HUDEP-2 (cell line): Measurements from ENCODE around the gene NKX2-3.
A peak's percentile ranks its signal among the peaks of the same experiment; 100 is the strongest.

Experiments
- DNase-seq, 76 experiments: peaks; one replicate each; lab custom pipeline; 2025; ENCODE audit not compliant: unreplicated experiment in 76 of 76; lab: John Stamatoyannopoulos, UW

NKX2-3 gene

DNA sequence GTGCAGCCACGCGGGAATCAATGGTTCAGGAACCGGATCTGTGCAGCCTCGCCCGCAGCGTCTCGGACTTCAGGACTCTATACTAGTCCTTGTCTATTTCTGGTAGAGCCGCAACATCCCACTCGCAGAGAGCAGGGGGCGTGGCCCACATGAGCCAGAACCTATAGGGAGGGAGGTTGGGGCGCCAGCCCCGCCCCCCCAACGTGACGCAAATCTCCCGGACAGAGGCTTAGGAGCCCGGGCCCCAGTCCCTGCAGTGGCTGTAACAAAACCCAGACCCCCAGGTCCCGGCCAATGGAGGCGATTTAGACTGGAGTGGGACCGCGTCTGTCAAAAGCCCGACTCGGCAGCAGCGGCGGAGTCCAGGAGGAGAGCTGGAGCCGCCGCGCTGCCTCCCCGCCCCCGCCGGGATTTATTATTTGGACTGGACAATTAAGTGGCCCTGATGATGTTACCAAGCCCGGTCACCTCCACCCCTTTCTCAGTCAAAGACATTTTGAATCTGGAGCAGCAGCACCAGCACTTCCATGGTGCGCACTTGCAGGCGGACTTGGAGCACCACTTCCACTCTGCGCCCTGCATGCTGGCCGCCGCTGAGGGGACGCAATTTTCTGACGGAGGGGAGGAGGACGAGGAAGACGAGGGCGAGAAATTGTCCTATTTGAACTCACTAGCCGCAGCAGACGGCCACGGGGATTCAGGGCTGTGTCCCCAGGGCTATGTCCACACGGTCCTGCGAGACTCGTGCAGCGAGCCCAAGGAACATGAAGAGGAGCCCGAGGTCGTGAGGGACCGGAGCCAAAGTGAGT, at the start of gene NKX2-3:
Gene NKX2-3, plus strand, starts transcription at position 256 of the 809 bp plus-strand sequence. Its CDS starts 190 bp downstream, at position 446.
- DNase-seq = peak in 22 of 76 experiments; percentile 5 to 41 (median 22)

DNA sequence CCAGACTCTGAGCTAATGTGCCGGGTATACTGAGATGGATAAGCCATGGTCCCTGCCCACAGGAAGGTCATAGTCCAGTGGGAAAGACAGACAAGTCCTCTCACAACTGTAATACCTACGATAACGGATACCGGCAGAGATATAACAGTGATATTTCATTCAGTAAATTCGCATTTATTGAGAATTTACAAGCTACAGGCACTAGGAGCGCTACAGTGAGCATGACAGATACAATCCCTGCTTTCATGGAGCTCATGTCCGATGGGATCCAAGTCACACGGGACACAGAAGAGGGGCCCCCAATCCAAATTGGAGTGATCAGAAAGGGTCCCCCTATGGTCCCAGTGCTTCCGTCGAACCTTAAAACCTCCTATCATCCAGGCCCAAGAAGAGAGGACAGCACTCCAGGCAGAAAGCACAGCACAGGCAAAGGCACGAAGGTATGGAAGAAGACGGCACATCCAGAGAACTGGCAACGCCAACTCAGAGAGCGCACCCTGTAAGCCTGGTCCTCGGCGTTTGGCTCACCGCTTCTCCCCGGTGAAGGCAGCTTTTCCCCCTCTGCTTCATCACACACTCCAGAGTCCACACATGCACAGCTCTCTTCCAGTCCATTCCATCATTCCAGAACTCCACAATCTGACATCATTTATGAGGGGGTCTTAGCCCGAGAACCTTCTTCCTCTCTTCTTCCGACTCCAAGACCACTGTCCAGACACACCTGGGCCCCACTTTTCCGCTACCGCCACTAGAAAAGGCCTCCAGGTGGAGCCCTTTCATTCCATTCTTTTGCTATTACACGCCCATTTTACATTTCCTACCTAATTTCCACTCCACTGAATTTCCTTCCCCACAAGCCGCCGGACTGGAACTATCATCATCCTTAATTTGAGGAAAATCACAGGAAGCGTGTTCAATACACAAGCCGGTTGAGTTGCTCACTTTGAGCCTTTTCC, 47.8 kb upstream of the NKX2-3 start:
- DNase-seq = no peak

DNA sequence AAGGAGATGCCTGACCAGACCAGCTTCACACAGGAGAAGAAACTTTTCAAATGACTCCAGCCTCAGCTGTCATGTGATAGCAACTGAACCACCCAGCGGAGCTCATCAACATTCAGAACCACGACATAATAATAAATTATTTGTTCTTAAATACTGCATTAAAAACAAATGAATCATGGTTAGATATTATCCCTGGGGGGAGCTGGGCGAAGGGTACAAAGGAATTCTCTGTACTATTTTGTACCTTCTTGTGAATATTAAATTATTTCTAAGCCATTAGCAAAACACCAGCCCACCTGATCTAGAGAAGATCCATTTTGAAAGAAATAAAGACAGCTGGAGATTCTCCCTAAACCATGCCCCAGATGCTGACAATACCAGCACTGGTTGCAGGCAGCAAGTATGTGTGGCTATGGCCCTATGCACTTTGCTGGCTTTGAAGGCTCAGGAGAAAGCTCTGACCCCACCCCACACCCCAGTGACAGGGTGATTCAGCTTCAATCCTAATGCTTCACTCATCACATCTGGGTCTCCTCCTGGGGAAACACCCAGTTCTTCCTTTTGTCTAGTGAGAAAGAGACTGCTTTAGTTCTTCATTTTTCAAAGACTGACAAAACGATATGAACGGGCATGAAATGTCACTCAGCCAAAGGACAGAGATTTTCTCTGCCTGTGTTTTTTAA, 45.5 kb upstream of the NKX2-3 start:
- no peak for DNase-seq

DNA sequence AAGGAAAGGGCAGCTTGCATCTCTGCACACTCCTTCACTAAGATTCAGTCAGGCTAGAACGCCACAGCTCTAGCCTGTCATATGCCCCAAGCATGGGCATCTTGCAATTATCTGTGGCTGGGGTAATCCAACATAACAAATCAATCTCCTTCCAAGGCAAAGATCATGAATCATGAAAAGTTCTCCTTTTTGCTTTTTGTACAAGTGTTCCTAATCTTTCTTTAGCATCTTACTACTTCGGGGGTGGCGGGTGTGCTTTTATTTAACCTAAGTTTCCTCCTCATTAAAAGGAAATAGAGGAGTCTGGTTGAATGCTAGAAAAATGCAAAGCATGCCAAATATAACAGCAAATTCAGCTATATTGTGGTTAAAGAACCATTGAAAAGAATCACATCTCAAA, 43.5 kb upstream of the NKX2-3 start:
- no peak for DNase-seq

DNA sequence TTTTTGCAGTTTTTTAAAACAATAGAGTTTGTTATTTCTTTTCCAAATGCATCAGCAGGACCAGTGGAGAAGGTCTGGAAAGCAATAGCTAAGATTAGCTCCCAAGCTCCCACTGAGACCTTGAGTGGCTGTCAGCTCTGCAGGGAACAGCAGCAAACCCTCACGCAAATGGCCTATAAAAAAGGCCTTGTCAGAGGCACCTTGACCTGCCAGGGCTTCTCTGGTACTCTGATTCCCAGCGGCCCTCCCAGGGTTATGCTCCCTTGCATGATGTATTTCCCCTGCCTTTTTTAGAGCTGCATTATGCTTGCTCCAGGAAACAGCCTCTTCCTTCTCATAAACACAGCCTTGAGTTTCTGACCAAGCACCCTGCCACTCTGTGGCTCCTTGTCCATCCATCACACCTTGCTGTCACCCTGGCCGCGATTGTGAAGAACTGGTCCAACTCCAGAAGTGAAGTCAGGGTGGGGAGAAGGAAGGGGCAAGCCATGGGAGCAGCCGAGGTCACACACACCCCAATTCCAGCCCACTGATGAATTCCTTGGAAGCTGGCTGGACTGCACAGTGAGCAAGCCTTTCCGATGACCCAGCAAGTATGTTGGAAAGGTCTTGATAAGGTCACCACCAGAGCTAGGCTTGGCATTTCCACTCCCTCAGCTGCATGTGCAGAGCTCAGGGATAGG, 35.3 kb upstream of the NKX2-3 start:
- DNase-seq = no peak

DNA sequence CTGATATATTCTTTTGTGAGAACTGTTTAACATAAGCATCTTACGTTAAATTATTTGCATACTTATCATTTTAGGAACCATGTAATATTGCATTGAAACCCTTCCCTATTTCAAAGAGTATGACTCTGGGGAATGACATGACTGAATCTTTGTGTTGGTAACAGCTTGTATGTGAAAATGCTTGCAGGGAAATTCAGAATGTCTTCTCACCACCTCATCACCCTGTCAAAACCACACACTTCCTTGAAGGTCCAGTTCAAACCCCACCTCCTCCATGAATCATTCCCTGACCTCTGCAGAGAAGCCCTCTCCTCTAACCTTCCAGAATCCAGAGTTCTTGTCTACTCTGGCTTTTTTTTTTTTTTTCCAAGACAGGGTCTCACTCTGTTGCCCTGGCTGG, 26.3 kb upstream of the NKX2-3 start:
- DNase-seq = no peak

DNA sequence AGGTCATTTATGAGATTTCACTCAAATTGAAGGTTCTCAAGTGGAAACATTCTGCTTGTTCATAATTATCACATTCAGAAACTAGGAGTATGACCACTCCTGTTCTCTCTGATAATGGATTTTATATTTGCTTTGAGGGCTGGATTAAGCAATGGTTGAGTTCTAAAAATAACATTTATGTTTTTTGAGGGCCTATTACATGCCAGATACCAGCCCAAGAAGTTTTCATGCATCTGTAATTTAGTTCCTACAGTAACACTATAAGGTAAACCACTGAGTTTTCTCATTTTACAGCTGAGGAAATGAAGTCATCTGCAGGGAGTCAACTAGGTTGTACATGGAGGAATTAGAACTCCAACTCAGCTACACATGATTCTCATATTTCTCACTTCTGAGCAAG, 25.5 kb upstream of the NKX2-3 start:
- DNase-seq = no peak

DNA sequence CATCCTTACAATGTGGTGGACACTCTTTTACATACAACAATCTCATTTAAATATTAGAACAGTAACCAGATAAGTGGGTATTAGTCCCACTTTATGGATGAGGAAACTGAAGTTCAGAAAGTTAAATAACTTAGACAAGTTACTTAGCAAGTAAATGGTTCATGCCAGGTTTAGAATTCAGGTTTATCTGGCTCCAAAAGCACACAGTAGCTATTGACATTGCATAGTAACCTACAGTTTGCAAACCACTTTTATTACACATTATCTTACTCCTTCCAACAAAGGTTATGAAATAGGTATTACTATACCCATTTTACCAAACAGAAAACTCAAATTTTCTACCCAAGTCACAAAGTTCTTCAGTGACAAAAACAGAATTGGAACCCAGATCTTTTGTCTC, 19.7 kb upstream of the NKX2-3 start:
- DNase-seq = no peak

DNA sequence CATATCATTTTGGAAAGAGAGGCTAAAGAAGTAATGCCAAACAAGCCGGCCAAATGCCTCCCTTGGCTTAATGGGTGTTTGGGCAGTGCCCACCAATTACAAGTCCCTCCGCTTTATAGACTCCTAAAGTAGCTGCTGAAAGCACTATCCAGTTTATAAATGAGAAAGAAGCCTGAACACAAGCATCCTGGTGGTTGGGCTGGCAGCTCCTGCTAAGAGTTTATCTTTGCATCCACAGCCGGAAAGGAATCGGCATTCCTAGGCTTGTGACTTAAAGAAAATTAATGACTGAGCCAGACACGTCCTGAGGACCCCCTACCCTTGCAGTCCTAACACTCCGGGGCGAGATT, 13.1 kb upstream of the NKX2-3 start:
- DNase-seq = no peak

DNA sequence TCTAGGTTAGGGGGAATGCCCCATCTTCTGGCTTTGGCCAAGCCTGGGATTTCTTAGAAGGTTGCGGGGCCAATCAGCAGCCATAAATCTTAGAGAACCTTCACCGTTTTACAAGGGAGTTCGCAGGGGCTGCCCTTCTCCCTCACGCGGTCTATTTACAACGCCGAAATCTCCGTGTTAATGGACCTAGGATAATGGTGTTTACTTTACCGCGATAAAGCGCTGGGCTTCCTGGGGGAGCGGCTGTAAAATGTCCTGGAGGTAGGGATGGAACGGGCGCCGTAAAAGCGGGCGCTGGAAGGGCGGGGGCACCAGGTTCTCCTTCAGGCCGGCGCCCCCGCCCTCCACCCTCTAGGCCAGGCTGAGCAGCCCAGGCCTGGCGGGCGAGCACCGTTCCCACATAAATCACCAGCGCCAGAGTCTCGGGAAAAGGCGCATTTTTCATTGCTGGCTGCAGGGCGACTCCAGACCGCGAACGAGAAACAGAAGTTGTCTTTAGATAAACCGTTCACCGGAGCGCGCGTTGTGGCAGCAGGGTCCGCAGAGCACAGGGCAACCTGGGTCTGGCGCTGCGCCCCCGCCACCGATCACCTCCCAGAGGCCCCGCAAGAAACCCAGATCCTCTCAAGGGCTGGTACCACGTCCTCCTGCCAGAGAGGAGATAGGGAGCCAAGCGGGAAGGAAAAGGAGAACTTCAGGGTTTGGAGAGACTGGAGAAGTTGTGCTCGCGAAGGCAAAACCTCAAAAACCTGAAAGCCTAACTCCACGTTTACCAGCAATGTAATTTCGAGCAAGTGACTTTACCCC, 12.5 kb upstream of the NKX2-3 start:
- no peak for DNase-seq

DNA sequence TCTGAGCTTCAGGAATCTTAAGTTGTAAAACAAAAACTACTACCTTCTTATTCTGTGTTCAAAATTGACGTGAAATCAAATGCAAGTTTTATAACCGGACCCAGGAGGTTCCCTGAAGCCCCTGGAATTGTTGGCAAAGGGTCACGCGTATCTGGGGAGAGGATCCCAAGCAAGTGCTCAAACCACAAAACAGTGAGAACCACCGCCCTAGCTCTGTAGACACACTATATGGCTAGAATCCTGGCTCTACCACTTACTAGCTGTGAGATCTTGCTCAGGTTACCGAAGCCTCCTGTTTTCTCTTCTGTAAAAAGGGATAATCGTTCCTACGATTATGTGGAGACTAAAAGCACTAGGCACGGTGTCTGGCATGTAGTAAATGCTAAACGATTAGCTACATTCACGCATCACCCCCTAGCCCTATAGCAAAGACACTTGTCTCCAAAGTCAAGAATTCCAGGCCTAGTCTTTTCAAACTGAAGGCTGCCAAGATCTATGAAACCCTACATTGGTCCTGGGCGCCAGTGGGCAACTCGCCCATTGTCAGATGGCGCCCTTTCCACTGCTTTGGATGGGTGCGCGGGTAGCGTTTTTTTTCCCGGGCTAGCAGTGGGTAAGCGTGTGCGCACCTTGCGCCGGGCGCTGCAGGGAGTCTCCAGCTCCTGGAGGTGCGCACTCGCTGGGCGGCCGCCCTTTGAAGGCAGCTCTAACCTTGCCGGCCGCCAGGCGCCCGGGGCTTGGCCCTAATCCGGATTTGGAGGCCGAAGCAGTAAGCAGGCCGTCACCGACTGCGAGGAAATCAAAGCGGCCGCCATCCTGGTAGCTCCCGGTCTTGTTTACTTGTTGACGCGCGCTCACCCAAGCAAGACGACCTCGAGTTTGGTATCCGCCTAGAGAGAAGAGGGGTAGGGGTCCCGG, 11.6 kb upstream of the NKX2-3 start:
- DNase-seq = no peak

DNA sequence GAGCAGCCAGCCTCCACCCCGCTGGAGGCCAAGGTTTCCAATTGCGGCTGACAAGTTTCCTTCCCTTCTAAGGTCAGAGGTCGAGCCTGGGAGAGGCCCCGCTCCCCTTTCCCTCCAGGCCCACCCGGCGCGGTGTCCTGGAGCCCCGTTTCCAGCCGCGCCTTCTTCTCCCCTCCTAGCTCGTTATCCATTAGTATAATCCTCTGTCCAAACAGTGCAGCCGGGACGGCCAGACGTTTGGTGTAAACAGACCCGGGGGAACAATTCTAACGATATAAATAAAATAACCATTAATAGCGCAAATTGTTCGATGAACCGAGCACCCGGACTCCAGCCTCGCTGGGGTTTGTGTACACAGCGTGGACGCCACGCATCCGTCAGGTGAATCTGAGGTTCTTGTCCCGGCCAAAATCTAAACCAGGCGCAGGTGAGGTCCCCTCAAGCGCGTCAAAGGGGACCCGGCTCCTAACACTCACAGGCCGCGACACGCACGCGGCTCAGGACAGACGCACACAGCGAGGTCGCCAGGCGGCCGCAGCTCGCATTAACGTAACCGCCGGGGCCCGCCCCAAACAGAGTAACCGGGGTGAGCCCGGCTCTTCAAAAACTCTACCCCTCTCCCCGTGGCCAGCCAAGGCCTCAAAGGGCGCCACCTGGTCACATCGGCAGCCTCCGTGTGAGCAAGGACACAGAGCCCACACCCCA, 10.8 kb upstream of the NKX2-3 start:
- DNase-seq = no peak

DNA sequence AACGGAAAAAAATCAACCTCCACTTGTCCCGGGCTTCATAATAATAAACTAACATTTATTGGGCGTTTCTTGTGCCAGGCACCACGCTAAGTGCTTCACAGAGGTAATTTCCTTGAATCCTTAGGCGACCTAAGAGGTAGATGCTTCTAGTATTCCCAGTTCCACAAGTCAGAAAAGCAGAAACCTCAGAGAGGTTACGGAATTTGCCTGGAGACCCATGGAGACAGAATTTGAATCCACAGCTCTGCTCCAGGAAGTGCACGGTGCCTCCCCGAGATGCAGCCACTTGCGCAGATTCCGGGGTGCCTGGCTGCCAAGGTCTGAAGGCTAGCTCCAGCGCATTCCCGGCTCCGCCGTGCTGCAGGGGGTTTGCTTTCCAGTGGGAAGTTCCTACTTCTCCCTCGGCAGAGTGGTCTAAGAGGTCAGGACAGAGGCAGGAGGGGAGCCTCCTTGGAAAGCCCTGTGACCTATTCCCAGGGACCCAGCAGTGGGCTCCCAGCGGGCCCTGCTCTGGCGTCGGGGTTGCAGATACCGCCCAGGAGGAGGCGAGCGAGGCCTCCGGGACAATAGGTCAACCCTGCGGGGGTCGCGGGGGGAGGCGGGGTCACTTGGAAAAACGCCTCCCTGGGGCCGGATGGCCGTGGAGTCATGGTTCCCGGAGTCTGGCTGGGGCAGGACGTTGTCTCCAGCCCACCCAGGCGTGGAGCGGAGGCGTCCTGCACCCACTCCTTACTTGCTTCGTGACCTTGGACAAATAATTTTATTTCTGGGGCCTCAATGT, 10.1 kb upstream of the NKX2-3 start:
- no peak for DNase-seq

DNA sequence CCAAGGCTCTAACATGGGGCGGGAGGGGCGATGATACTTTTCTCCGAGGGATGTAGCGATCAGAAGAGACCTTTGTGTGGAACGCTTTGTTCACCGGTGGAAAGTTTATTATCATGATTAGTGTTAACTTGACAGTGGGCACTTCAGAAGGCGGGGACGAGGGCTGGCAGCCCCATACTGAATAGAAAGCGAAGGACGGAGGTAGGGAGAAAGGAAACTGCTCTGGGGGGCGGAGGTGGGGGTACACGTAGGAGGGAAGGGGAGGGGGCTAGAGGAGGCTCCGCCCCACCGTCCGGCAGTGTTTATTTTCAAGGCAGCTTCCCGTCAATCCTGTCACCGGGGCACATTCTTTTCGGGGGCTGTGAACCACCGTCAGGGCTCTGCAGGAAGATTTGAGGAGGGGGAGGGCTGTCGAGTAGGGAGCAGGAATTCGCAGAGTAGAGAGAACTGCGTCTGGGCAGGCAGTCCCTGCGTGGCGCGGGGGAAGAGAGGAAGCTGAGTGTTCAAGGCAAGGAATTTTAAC, 9.4 kb upstream of the NKX2-3 start:
- DNase-seq = no peak

DNA sequence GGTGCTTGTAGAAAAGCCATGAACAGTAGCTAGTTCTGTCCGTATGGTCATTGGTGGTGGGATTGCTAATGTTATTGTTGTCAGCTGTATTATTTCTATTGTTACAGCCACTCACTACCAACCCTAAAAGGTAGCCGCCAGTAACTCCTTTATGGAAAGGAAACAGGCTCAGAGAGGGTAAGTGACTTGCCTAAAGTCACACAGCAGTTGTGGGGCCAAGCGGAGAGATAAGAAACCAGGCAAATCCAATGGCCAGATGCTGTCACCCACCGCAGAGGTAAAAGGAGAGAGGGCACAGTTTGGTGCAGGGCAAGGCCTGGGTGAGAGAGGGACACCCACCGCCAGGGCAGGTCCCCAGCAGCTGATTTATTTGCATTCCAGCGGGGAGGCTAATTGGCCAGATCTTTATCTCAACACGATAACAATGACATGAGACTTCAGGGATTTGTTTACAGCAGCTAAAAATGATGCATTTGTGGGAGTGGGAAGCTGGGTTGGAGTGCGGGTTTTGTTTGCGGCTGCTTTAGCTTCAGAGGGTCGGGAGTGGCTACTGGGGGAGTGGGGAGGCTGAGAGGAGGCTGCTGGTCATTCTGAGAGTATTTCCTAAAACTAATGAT, 8.6 kb upstream of the NKX2-3 start:
- DNase-seq = no peak

DNA sequence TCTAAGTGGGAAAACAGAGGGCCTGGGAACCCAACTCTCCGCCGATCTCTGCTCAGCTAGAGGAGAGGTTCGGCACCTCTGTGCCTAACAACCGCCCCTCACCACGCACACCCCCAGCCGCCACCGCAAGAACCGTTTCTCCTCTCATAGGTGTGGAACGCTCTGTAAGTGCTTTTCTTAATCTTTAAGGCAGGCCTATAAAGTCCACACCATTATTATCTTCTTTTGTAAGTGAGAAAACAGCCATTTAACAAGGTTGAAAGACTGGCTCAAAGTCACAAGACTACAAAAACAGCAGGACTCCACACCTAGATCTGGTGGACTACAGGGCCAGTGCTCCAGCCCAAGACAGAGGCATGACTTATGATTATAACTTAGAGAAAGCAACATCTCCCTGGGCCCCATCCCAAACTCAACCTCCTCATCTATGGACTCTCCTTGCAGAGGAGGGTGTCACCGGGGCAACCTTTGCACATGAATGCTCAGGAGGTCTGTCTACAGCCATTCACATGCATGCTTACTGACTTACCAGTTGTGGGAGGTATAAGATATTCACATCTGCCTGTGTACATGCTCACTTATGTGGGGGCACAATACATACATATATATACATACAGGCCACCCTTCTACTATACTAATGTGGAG, 7.9 kb upstream of the NKX2-3 start:
- DNase-seq = no peak
